ENCODE data around the gene PTPRJ.

DNA sequence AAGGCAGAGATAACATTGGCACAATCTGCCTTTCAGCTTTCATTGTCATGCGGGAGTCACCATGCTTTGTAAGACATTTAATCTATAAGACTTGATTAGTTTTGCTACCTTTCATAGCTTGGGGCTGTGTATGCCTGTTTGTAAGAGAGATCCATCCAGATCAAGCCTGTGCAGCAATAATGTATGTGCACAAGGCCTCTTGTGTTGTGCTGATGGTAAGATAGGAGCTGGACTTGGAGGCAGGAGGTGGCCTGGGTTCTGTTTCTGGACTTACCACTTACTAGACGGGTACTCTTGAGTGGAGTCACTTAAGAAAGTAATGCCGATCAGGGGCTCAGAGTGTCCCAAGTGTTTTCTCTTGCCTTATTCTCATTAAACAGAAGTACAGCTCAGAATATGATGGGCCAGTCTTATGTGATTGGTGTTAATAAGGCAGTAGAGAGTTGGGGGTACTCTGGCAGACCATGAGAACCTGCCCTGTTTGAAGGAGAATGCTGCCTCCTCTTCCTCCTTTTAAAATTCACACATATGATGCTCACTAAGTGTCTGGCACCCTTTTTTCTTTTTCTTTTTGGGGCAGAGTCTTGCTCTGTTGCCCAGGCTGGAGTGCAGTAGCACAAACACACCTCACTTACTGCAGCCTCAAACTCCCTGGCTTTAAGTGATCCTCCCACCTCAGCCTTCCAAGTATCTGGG is 30.9 kb downstream of the PTPRJ start:
- TF ChIP-seq, protein P1, sequence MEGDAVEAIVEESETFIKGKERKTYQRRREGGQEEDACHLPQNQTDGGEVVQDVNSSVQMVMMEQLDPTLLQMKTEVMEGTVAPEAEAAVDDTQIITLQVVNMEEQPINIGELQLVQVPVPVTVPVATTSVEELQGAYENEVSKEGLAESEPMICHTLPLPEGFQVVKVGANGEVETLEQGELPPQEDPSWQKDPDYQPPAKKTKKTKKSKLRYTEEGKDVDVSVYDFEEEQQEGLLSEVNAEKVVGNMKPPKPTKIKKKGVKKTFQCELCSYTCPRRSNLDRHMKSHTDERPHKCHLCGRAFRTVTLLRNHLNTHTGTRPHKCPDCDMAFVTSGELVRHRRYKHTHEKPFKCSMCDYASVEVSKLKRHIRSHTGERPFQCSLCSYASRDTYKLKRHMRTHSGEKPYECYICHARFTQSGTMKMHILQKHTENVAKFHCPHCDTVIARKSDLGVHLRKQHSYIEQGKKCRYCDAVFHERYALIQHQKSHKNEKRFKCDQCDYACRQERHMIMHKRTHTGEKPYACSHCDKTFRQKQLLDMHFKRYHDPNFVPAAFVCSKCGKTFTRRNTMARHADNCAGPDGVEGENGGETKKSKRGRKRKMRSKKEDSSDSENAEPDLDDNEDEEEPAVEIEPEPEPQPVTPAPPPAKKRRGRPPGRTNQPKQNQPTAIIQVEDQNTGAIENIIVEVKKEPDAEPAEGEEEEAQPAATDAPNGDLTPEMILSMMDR (conservative IDR thresholded peaks at IDR 0.05; ENCODE audit: low read depth, low read length), result no peak
- TF ChIP-seq EZH2phosphoT487 (IDR thresholded peaks at IDR 0.05; ENCODE audit: borderline replicate concordance, low read length) (no peak), EZH2 (IDR thresholded peaks at IDR 0.05; ENCODE audit: low read length, unreplicated experiment) (no peak)
